ENCODE measurements around the gene RIMS4. TPM values are rescaled to one million over a fixed set of nuclear protein-coding genes. Genes with fewer than 3 reads are reported as not detected.
A peak's percentile ranks its signal among the peaks of the same experiment; 100 is the strongest.

The RIMS4 gene
- polyA plus RNA-seq, 4 donors, result 1.2 to 9.3 TPM; not detected in 2

DNA sequence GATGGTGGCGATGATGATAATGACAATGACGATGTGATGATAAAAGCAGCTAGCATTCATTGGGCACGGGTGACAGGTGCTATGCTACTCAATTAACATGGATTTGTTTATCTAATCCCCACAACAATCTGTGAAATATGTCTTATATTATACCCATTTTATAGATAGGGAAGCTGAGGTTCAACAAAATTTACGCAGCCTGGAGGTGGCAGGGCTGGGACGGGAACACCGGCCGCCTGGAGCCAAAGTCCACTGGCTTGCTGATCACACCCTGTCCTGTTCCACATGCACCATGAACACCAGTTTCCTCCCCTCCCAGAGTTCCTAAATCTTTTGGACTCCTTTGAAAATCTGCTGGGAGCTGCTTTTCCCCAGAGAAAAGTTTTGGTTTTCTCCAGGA, 23.0 kb downstream of the RIMS4 start:
- no peaks in the 10 kb centered on the region for H3K9me3 ChIP-seq (ENCODE audit: control insufficient read depth in 2 of 2, insufficient read depth in 1 of 2, low read depth in 1 of 2, low read length in 1 of 2)
- no peaks in the 10 kb centered on the region for H3K4me1 ChIP-seq (ENCODE audit: control insufficient read depth in 3 of 3, insufficient read depth in 2 of 3, low read depth in 1 of 3, low read length in 2 of 3)
- no peak for FAIRE-seq
- no peak overlapping the region for H3K27ac ChIP-seq (ENCODE audit: low read depth in 1 of 3, low read length in 2 of 3)
- peaks cover 0 to 6% (median 0%) of the 10 kb centered on the region in 3 donors for H3K27me3 ChIP-seq (ENCODE audit: control insufficient read depth in 3 of 3, insufficient read depth in 3 of 3, low read length in 3 of 3)
- peak in 1 of 2 donors; percentile 33 for DNase-seq
- no peak overlapping the region for H3K4me3 ChIP-seq (ENCODE audit: low read depth in 1 of 3, low read length in 3 of 3)
- H3K36me3 ChIP-seq (ENCODE audit: control insufficient read depth in 3 of 3, insufficient read depth in 2 of 3, low read depth in 1 of 3, low read length in 3 of 3), result no peaks in the 10 kb centered on the region
- WGBS, 3 donors, result 50 to 71% (median 59%) methylated on average over 7 of the region's 7 CpGs

DNA sequence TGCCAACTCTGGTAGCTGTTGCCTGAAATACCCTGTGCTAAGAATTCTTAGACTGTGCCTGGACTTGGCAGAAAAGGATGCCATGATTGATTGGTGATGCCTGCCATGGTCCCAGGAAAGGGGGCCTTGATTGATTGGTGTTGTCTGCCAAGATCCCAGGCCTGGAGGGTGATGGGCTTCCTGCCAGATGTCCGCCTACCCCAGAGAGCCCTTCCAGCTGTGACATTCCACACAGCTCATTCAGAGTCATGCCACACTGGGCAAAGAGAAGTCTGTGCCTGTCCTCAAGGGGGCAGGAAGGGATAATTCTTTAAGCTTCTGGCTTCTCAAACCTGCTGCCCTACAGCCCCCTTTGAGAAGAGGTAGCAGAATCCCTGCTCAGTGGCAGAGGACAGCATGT, 24.6 kb downstream of the RIMS4 start:
- Histone ChIP-seq H3K4me3 (ENCODE audit: low read depth in 1 of 3, low read length in 3 of 3) (no peak overlapping the region), H3K27me3 (ENCODE audit: control insufficient read depth in 3 of 3, insufficient read depth in 3 of 3, low read length in 3 of 3) (peaks cover 0 to 9% (median 0%) of the 10 kb centered on the region in 3 donors), H3K36me3 (ENCODE audit: control insufficient read depth in 3 of 3, insufficient read depth in 2 of 3, low read depth in 1 of 3, low read length in 3 of 3) (no peaks in the 10 kb centered on the region), H3K4me1 (ENCODE audit: control insufficient read depth in 3 of 3, insufficient read depth in 2 of 3, low read depth in 1 of 3, low read length in 2 of 3) (no peaks in the 10 kb centered on the region), H3K9me3 (ENCODE audit: control insufficient read depth in 2 of 2, insufficient read depth in 1 of 2, low read depth in 1 of 2, low read length in 1 of 2) (no peaks in the 10 kb centered on the region), H3K27ac (ENCODE audit: low read depth in 1 of 3, low read length in 2 of 3) (no peak overlapping the region)
- 18 to 50% (median 25%) methylated on average over 1 of the region's 1 CpG for WGBS, 3 donors
- FAIRE-seq, result no peak
- no peak for DNase-seq

DNA sequence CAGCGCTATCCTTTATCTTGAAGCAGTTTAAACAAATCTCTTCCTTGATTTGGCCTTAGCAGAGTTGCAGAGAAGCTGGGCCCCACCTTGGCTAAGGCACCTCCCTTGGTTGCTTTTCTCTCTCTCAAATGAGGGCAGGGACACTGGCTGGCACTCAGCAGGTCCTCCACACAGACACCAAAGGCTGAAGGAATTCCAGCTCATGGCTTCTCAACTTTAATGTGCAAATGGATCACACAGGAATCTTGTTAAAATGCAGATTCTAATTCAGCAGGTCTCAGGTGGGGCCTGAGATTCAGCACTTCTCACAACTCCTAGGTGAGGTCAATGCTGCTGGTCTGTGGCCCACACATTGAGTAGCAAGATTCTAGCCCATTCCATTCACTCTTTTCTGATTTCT, 25.7 kb downstream of the RIMS4 start:
- Histone ChIP-seq H3K4me3 (ENCODE audit: low read depth in 1 of 3, low read length in 3 of 3) (no peak overlapping the region), H3K4me1 (ENCODE audit: control insufficient read depth in 3 of 3, insufficient read depth in 2 of 3, low read depth in 1 of 3, low read length in 2 of 3) (no peaks in the 10 kb centered on the region), H3K9me3 (ENCODE audit: control insufficient read depth in 2 of 2, insufficient read depth in 1 of 2, low read depth in 1 of 2, low read length in 1 of 2) (no peaks in the 10 kb centered on the region), H3K27ac (ENCODE audit: low read depth in 1 of 3, low read length in 2 of 3) (no peak overlapping the region), H3K36me3 (ENCODE audit: control insufficient read depth in 3 of 3, insufficient read depth in 2 of 3, low read depth in 1 of 3, low read length in 3 of 3) (no peaks in the 10 kb centered on the region), H3K27me3 (ENCODE audit: control insufficient read depth in 3 of 3, insufficient read depth in 3 of 3, low read length in 3 of 3) (peaks cover 0 to 9% (median 0%) of the 10 kb centered on the region in 3 donors)
- WGBS, 3 donors, result 77 to 86% (median 80%) methylated on average over 1 of the region's 1 CpG
- FAIRE-seq, result no peak
- no peak for DNase-seq

DNA sequence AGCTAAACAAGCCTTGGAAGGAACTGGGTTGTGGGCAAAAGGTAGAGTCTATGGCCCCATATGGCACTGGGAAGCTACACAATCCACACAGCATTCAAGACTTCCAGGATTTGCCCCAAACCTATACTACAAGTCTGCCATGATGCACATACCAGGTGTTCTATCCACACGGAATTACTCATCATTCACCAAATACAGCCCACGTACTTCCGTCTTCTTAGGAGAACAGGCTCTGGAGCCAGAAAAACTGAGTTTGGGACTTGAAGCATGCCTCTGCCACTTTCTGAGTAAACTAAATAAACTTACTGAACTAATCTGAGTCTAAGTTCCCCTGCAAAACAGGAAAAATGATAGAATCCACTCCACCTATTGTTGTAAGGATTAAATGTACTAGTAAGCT, 28.6 kb downstream of the RIMS4 start:
- 86 to 90% (median 87%) methylated on average over 3 of the region's 3 CpGs for WGBS, 3 donors
- Histone ChIP-seq H3K9me3 (ENCODE audit: control insufficient read depth in 2 of 2, insufficient read depth in 1 of 2, low read depth in 1 of 2, low read length in 1 of 2) (no peaks in the 10 kb centered on the region), H3K36me3 (ENCODE audit: control insufficient read depth in 3 of 3, insufficient read depth in 2 of 3, low read depth in 1 of 3, low read length in 3 of 3) (no peaks in the 10 kb centered on the region), H3K27ac (ENCODE audit: low read depth in 1 of 3, low read length in 2 of 3) (no peak overlapping the region), H3K4me1 (ENCODE audit: control insufficient read depth in 3 of 3, insufficient read depth in 2 of 3, low read depth in 1 of 3, low read length in 2 of 3) (no peaks in the 10 kb centered on the region), H3K4me3 (ENCODE audit: low read depth in 1 of 3, low read length in 3 of 3) (no peak overlapping the region), H3K27me3 (ENCODE audit: control insufficient read depth in 3 of 3, insufficient read depth in 3 of 3, low read length in 3 of 3) (peaks cover 0 to 6% (median 0%) of the 10 kb centered on the region in 3 donors)
- DNase-seq (no peak), FAIRE-seq (no peak)

DNA sequence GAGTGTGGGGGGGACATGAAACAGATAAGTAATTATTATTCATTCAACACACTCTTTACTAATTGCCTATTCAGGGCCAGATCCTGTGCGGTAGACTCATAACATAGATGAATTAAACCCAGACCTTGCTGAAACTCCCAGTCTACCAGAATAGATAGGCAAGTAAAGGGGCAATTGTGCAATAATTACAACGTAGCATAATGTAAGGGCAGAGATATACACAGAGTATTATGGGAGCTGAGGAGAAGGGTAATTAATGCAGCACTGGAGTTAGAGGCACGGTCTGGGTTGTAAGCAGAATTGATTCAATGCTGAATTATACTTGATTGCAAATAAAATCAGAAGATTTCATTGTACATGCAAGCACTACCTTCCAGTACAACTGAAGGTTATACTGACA, 29.2 kb downstream of the RIMS4 start:
- FAIRE-seq, result no peak
- Histone ChIP-seq H3K27ac (ENCODE audit: low read depth in 1 of 3, low read length in 2 of 3) (no peak overlapping the region), H3K4me1 (ENCODE audit: control insufficient read depth in 3 of 3, insufficient read depth in 2 of 3, low read depth in 1 of 3, low read length in 2 of 3) (no peaks in the 10 kb centered on the region), H3K27me3 (ENCODE audit: control insufficient read depth in 3 of 3, insufficient read depth in 3 of 3, low read length in 3 of 3) (peaks cover 0 to 6% (median 0%) of the 10 kb centered on the region in 3 donors), H3K4me3 (ENCODE audit: low read depth in 1 of 3, low read length in 3 of 3) (no peak overlapping the region), H3K9me3 (ENCODE audit: control insufficient read depth in 2 of 2, insufficient read depth in 1 of 2, low read depth in 1 of 2, low read length in 1 of 2) (no peaks in the 10 kb centered on the region), H3K36me3 (ENCODE audit: control insufficient read depth in 3 of 3, insufficient read depth in 2 of 3, low read depth in 1 of 3, low read length in 3 of 3) (no peaks in the 10 kb centered on the region)
- no peak for DNase-seq
- 56 to 76% (median 66%) methylated on average over 3 of the region's 3 CpGs for WGBS, 3 donors

DNA sequence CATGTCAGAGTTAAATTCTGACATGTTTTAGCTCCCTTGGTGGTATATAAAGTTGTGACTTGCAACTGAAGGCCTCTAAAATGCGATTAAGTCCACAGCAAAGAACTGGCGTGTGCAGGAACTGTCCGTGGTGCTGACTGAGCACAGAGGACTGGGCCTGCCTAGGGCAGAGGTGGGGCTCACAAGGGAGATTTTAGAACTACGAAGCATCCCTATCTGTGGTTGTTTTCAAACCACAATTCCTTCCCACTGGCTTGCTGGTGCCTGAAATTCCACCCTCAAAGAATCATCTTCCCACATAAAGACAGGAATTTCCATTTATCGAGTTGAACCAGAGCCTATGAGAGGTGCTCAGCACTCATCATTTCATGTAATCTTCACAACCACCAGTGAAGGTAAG, 30.1 kb downstream of the RIMS4 start:
- H3K4me1 ChIP-seq (ENCODE audit: control insufficient read depth in 3 of 3, insufficient read depth in 2 of 3, low read depth in 1 of 3, low read length in 2 of 3), result no peaks in the 10 kb centered on the region
- no peaks in the 10 kb centered on the region for H3K36me3 ChIP-seq (ENCODE audit: control insufficient read depth in 3 of 3, insufficient read depth in 2 of 3, low read depth in 1 of 3, low read length in 3 of 3)
- FAIRE-seq (no peak), DNase-seq (peak; percentile 20 to 71)
- no peaks in the 10 kb centered on the region for H3K9me3 ChIP-seq (ENCODE audit: control insufficient read depth in 2 of 2, insufficient read depth in 1 of 2, low read depth in 1 of 2, low read length in 1 of 2)
- no peak overlapping the region for H3K4me3 ChIP-seq (ENCODE audit: low read depth in 1 of 3, low read length in 3 of 3)
- H3K27me3 ChIP-seq (ENCODE audit: control insufficient read depth in 3 of 3, insufficient read depth in 3 of 3, low read length in 3 of 3), result peaks cover 0 to 6% (median 0%) of the 10 kb centered on the region in 3 donors
- 22 to 30% (median 29%) methylated on average over 5 of the region's 5 CpGs for WGBS, 3 donors
- H3K27ac ChIP-seq (ENCODE audit: low read depth in 1 of 3, low read length in 2 of 3), result no peak overlapping the region

DNA sequence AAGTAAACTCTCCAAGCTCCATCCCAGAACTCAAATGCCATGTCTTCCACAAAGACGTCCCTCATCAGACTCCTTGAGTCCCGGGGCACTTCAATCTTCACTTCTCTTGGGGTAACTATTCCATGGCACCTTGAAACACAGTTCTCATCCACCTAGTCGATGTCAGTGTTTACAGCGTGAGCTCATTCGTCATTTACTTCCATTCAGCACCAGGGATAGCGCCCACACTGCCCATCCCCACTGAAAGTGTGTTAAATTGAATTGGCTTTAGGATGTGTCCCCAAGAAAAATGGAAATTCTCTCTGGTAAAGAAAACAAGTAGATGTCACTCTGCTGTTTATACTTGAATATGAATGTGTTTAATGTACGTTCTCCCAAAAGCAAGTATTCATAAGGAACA, 33.4 kb downstream of the RIMS4 start:
- H3K27me3 ChIP-seq (ENCODE audit: control insufficient read depth in 3 of 3, insufficient read depth in 3 of 3, low read length in 3 of 3), result peaks cover 0 to 14% (median 0%) of the 10 kb centered on the region in 3 donors
- 21 to 22% (median 22%) methylated on average over 7 of the region's 7 CpGs for WGBS, 3 donors
- H3K9me3 ChIP-seq (ENCODE audit: control insufficient read depth in 2 of 2, insufficient read depth in 1 of 2, low read depth in 1 of 2, low read length in 1 of 2), result no peaks in the 10 kb centered on the region
- peak in 1 of 2 donors; percentile 39 for DNase-seq
- H3K4me3 ChIP-seq (ENCODE audit: low read depth in 1 of 3, low read length in 3 of 3), result no peak overlapping the region
- H3K4me1 ChIP-seq (ENCODE audit: control insufficient read depth in 3 of 3, insufficient read depth in 2 of 3, low read depth in 1 of 3, low read length in 2 of 3), result no peaks in the 10 kb centered on the region
- no peak for FAIRE-seq
- H3K27ac ChIP-seq (ENCODE audit: low read depth in 1 of 3, low read length in 2 of 3), result no peak overlapping the region
- H3K36me3 ChIP-seq (ENCODE audit: control insufficient read depth in 3 of 3, insufficient read depth in 2 of 3, low read depth in 1 of 3, low read length in 3 of 3), result no peaks in the 10 kb centered on the region

DNA sequence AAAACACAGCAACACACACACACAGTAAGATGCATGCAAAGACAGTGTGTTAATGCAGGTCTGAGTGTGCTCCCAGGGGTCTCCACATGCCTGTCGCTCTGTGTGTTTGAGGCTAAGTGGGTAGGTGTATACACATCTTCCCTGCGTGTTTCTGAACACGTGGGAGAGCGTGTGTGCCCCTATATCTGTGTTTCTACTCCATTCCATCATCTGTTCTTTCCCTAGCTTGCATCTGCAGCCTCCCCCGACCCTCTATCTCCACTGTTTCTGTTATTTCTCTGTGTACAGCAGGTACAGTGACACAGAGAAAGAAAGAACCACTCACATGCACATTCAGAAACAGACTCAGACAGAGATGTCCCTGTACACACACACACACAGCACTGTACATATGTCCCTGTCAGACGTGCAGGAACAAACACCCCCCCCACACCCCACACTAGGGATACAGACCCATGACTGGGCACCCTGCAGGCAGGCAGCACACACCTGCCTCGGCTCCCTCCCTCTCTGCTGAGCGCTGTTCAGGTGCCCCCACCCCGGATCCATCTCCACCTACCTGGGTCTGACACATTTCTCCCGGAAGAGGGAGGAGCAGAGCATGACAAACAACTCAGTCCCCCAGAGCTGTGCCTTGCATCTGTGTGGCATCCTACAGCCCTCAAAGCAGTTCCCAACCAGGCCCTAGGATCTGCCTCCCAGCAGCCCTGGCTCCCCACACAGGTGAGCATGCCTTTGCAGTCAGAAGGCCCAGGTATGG, 37.1 kb downstream of the RIMS4 start:
- Histone ChIP-seq H3K9me3 (ENCODE audit: control insufficient read depth in 2 of 2, insufficient read depth in 1 of 2, low read depth in 1 of 2, low read length in 1 of 2) (no peaks in the 10 kb centered on the region), H3K4me3 (ENCODE audit: low read depth in 1 of 3, low read length in 3 of 3) (no peak overlapping the region), H3K36me3 (ENCODE audit: control insufficient read depth in 3 of 3, insufficient read depth in 2 of 3, low read depth in 1 of 3, low read length in 3 of 3) (peaks cover 0 to 7% (median 0%) of the 10 kb centered on the region in 3 donors), H3K27ac (ENCODE audit: low read depth in 1 of 3, low read length in 2 of 3) (no peak overlapping the region), H3K4me1 (ENCODE audit: control insufficient read depth in 3 of 3, insufficient read depth in 2 of 3, low read depth in 1 of 3, low read length in 2 of 3) (no peaks in the 10 kb centered on the region), H3K27me3 (ENCODE audit: control insufficient read depth in 3 of 3, insufficient read depth in 3 of 3, low read length in 3 of 3) (peaks cover 0 to 14% (median 0%) of the 10 kb centered on the region in 3 donors)
- DNase-seq (no peak), FAIRE-seq (no peak)
- WGBS, 3 donors, result 46 to 50% (median 46%) methylated on average over 10 of the region's 10 CpGs

DNA sequence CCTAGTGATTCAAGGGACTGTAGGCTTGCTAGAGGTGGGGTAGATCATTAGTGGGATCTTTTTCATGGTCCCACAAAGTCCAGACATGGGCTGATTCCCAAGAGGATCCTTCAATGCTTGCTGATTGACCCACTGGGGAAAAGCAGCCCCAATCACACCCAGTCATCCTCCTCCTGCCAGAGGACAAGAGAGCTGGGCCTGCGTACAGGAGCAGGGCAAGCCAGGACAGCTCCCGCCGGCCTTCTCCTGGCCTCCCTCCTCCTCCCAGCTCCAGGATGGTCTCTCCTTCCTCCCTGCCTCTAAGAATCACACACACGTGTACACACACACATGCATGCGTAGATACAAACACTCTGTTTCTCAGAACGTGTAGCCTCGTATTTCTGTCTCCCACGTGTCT, 37.7 kb downstream of the RIMS4 start:
- Histone ChIP-seq H3K4me3 (ENCODE audit: low read depth in 1 of 3, low read length in 3 of 3) (no peak overlapping the region), H3K9me3 (ENCODE audit: control insufficient read depth in 2 of 2, insufficient read depth in 1 of 2, low read depth in 1 of 2, low read length in 1 of 2) (no peaks in the 10 kb centered on the region), H3K36me3 (ENCODE audit: control insufficient read depth in 3 of 3, insufficient read depth in 2 of 3, low read depth in 1 of 3, low read length in 3 of 3) (peaks cover 0 to 10% (median 0%) of the 10 kb centered on the region in 3 donors), H3K27ac (ENCODE audit: low read depth in 1 of 3, low read length in 2 of 3) (no peak overlapping the region), H3K4me1 (ENCODE audit: control insufficient read depth in 3 of 3, insufficient read depth in 2 of 3, low read depth in 1 of 3, low read length in 2 of 3) (no peaks in the 10 kb centered on the region), H3K27me3 (ENCODE audit: control insufficient read depth in 3 of 3, insufficient read depth in 3 of 3, low read length in 3 of 3) (peaks cover 0 to 19% (median 0%) of the 10 kb centered on the region in 3 donors)
- FAIRE-seq (no peak), DNase-seq (no peak)
- WGBS, 3 donors, result 63 to 74% (median 67%) methylated on average over 8 of the region's 8 CpGs

Measured in small intestine (tissue), 7 donors.